Fibroblast of skin of right quadriceps (primary cell): ENCODE results near the gene PRLR.
"Not testable (repeated sequence)": the region's sequence is repeated elsewhere in the genome, so short reads cannot be mapped to it uniquely, and the experiment has no call there.

Source experiments
- DNase-seq: peaks from one replicate; pipeline ENCODE4 v3.0.0-alpha.2; 2013

The PRLR gene

GRCh38 chr5:35122819-35123218, 107.5 kb downstream of the PRLR start:
- DNase-seq: no peak

- DNase-seq: no peak
Measured at GRCh38 chr5:35120715-35121114, 109.6 kb downstream of the PRLR start.

GRCh38 chr5:35117967-35118366, 112.3 kb downstream of the PRLR start:
- peak; percentile 83 for DNase-seq

- no peak for DNase-seq
Measured at GRCh38 chr5:35115920-35116319, 114.4 kb downstream of the PRLR start.

GRCh38 chr5:35114698-35115097, 115.6 kb downstream of the PRLR start:
- DNase-seq: no peak

GRCh38 chr5:35112300-35112699, 118.0 kb downstream of the PRLR start:
- no peak for DNase-seq

- DNase-seq: not testable (repeated sequence)
Measured at GRCh38 chr5:35104550-35104949, 125.7 kb downstream of the PRLR start.

GRCh38 chr5:35103637-35104299, 126.5 kb downstream of the PRLR start:
- no peak for DNase-seq

- not testable (repeated sequence) for DNase-seq
Measured at GRCh38 chr5:35101720-35102119, 128.6 kb downstream of the PRLR start.

- no peak for DNase-seq
Measured at GRCh38 chr5:35101016-35101415, 129.3 kb downstream of the PRLR start.

GRCh38 chr5:35098214-35098613, 132.1 kb downstream of the PRLR start:
- no peak for DNase-seq

GRCh38 chr5:35096932-35097331, 133.4 kb downstream of the PRLR start:
- no peak for DNase-seq

- peak; percentile 31 for DNase-seq
Measured at GRCh38 chr5:35096216-35096615, 134.1 kb downstream of the PRLR start.

GRCh38 chr5:35095366-35095765, 134.9 kb downstream of the PRLR start:
- no peak for DNase-seq

GRCh38 chr5:35094948-35095347, 135.3 kb downstream of the PRLR start:
- no peak for DNase-seq

GRCh38 chr5:35092703-35093102, 137.6 kb downstream of the PRLR start:
- DNase-seq: no peak

- no peak for DNase-seq
Measured at GRCh38 chr5:35091704-35092103, 138.6 kb downstream of the PRLR start.

- peak; percentile 69 for DNase-seq
Measured at GRCh38 chr5:35089334-35090314, 140.7 kb downstream of the PRLR start.

- peak; percentile 8 for DNase-seq
Measured at GRCh38 chr5:35087991-35088390, 142.3 kb downstream of the PRLR start.

GRCh38 chr5:35083150-35083549, 147.1 kb downstream of the PRLR start:
- DNase-seq: no peak

- DNase-seq: no peak
Measured at GRCh38 chr5:35082530-35082929, 147.8 kb downstream of the PRLR start.

GRCh38 chr5:35081134-35081533, 149.2 kb downstream of the PRLR start:
- no peak for DNase-seq

GRCh38 chr5:35073160-35073559, 157.1 kb downstream of the PRLR start:
- DNase-seq: no peak

GRCh38 chr5:35069188-35069587, 161.1 kb downstream of the PRLR start:
- no peak for DNase-seq
